ENCODE results near the gene METTL13. TPM values are rescaled to one million over a fixed set of nuclear protein-coding genes. Genes with fewer than 3 reads are reported as not detected.

The METTL13 gene
- 25.1 TPM for total RNA-seq
- long read RNA-seq, transcript METTL13-202 (8 exons, 3,022 nt) = minor isoform, 5 of 58 reads
- long read RNA-seq, transcript METTL13-201 (8 exons, 3,327 nt) = major isoform, 31 of 58 reads
- long read RNA-seq, partial matches to known transcripts = 7 of 58 reads
- long read RNA-seq, other reads (novel, unspliced or antisense) = 14 of 58 reads

- peaks cover 43% of the 10 kb centered on the region for H3K4me1 ChIP-seq
- H3K9me3 ChIP-seq = no peaks in the 10 kb centered on the region
- H3K36me3 ChIP-seq = peaks cover 20% of the 10 kb centered on the region
- no peaks in the 10 kb centered on the region for H3K27me3 ChIP-seq (ENCODE audit: low read depth)
- TF ChIP-seq CTCF (IDR thresholded peaks at IDR 0.05) = no peak
- peak within 1 kb of the TSS; percentile 64 for H3K4me3 ChIP-seq
- ATAC-seq (peak; percentile 100), DNase-seq (peak; percentile 100)
- intact Hi-C loops (cut with DNase I) = no loop called here
- H3K27ac ChIP-seq = peak within 1 kb of the TSS; percentile 85
Observed at GRCh38 chr1:171781176-171781875, at the start of gene METTL13. Gene METTL13, plus strand, starts transcription at chr1:171781660. Its CDS starts 308 bp downstream, at chr1:171781968.

- no peak overlapping the region for H3K27ac ChIP-seq
- no peak for TF ChIP-seq CTCF (IDR thresholded peaks at IDR 0.05)
- H3K27me3 ChIP-seq (ENCODE audit: low read depth) = no peaks in the 10 kb centered on the region
- ATAC-seq = peak in 1 of 2 donors; percentile 60
- H3K4me1 ChIP-seq = peaks cover 23% of the 10 kb centered on the region
- no peak for DNase-seq
- intact Hi-C loops (cut with DNase I) = no loop called here
- peaks cover 54% of the 10 kb centered on the region for H3K36me3 ChIP-seq
- no peak overlapping the region for H3K4me3 ChIP-seq
- no peaks in the 10 kb centered on the region for H3K9me3 ChIP-seq
Observed at GRCh38 chr1:171736196-171736595, 45.3 kb upstream of the METTL13 start.

- DNase-seq (no peak), ATAC-seq (no peak)
- no peak for TF ChIP-seq CTCF (IDR thresholded peaks at IDR 0.05)
- H3K9me3 ChIP-seq = no peaks in the 10 kb centered on the region
- no peak overlapping the region for H3K27ac ChIP-seq
- no peaks in the 10 kb centered on the region for H3K27me3 ChIP-seq (ENCODE audit: low read depth)
- peaks cover 39% of the 10 kb centered on the region for H3K36me3 ChIP-seq
- intact Hi-C loops (cut with DNase I) = no loop called here
- peaks cover 35% of the 10 kb centered on the region for H3K4me1 ChIP-seq
- H3K4me3 ChIP-seq = no peak overlapping the region
Observed at GRCh38 chr1:171738911-171739310, 42.5 kb upstream of the METTL13 start.

GRCh38 chr1:171739656-171740055, 41.8 kb upstream of the METTL13 start:
- peaks cover 36% of the 10 kb centered on the region for H3K4me1 ChIP-seq
- ATAC-seq = no peak
- no peak for DNase-seq
- intact Hi-C loops (cut with DNase I) = no loop called here
- H3K36me3 ChIP-seq = peaks cover 36% of the 10 kb centered on the region
- no peaks in the 10 kb centered on the region for H3K9me3 ChIP-seq
- TF ChIP-seq CTCF (IDR thresholded peaks at IDR 0.05) = no peak
- no peaks in the 10 kb centered on the region for H3K27me3 ChIP-seq (ENCODE audit: low read depth)
- H3K4me3 ChIP-seq = no peak overlapping the region
- no peak overlapping the region for H3K27ac ChIP-seq

GRCh38 chr1:171740356-171740863, 41.0 kb upstream of the METTL13 start:
- H3K36me3 ChIP-seq = peaks cover 30% of the 10 kb centered on the region
- H3K4me1 ChIP-seq = peaks cover 36% of the 10 kb centered on the region
- intact Hi-C loops (cut with DNase I) = no loop called here
- DNase-seq = no peak
- H3K27ac ChIP-seq = peak overlapping the region; percentile 95
- H3K9me3 ChIP-seq = no peaks in the 10 kb centered on the region
- TF ChIP-seq CTCF (IDR thresholded peaks at IDR 0.05) = no peak
- ATAC-seq = no peak
- no peaks in the 10 kb centered on the region for H3K27me3 ChIP-seq (ENCODE audit: low read depth)
- peak overlapping the region; percentile 85 for H3K4me3 ChIP-seq

Measured in lower lobe of right lung (tissue), 2 donors.